GM12892 (cell line): Measurements from ENCODE around the gene ZER1.

Experiments
- POLR2A ChIP-seq: IDR thresholded peaks from 2 replicates; pipeline ENCODE4 v1.6.1; 2011; ENCODE audit warnings: low read depth, low read length, control low read depth
- POLR2AphosphoS5 ChIP-seq: IDR thresholded peaks from 2 replicates; pipeline ENCODE4 v1.6.1; 2011; ENCODE audit warnings: low read depth, low read length, control low read depth

GRCh38 chr9:128735373-128735772 is 36.4 kb downstream of the ZER1 start:
- TF ChIP-seq POLR2A (no peak), POLR2AphosphoS5 (no peak)
